ENCODE measurements around the gene UVRAG.

- TF ChIP-seq POLR2AphosphoS5 (IDR thresholded peaks at IDR 0.05; ENCODE audit: borderline replicate concordance, low read depth, low read length) (no peak), EZH2 (IDR thresholded peaks at IDR 0.05) (no peak), FOXP2 (optimal IDR thresholded peaks at IDR 0.05; ENCODE audit: control extremely low read depth, extremely low read length, insufficient read depth) (no peak)
Observed at GRCh38 chr11:76166314-76166713, 351.3 kb downstream of the UVRAG start.
